Femur (tissue), 1 donor: ENCODE results near the gene EIF4E3.

ENCODE experiments used
- DNase-seq: peaks from one replicate; pipeline ENCODE4 v3.0.0-alpha.2; 2017

EIF4E3 gene

GRCh38 chr3:71722693-71723092 is 2.5 kb downstream of the EIF4E3 start:
- DNase-seq: no peak

GRCh38 chr3:71721651-71722157 is 3.5 kb downstream of the EIF4E3 start:
- DNase-seq: no peak

GRCh38 chr3:71721002-71721401 is 4.2 kb downstream of the EIF4E3 start:
- DNase-seq: no peak

GRCh38 chr3:71718072-71718471 is 7.1 kb downstream of the EIF4E3 start:
- DNase-seq: no peak

GRCh38 chr3:71714595-71714994 is 10.6 kb downstream of the EIF4E3 start:
- no peak for DNase-seq

- DNase-seq: no peak
Observed at GRCh38 chr3:71713041-71713440, 12.2 kb downstream of the EIF4E3 start.

GRCh38 chr3:71710906-71711494 is 14.2 kb downstream of the EIF4E3 start:
- no peak for DNase-seq

GRCh38 chr3:71709908-71710511 is 15.2 kb downstream of the EIF4E3 start:
- no peak for DNase-seq

GRCh38 chr3:71708476-71709105 is 16.6 kb downstream of the EIF4E3 start:
- DNase-seq: no peak

- DNase-seq: no peak
Observed at GRCh38 chr3:71707595-71707994, 17.6 kb downstream of the EIF4E3 start.

GRCh38 chr3:71705681-71706080 is 19.5 kb downstream of the EIF4E3 start:
- DNase-seq: no peak

GRCh38 chr3:71704915-71705314 is 20.3 kb downstream of the EIF4E3 start:
- DNase-seq: no peak

- no peak for DNase-seq
Observed at GRCh38 chr3:71703797-71704196, 21.4 kb downstream of the EIF4E3 start.

GRCh38 chr3:71702131-71703024 is 22.8 kb downstream of the EIF4E3 start:
- DNase-seq: no peak

GRCh38 chr3:71701251-71701762 is 23.9 kb downstream of the EIF4E3 start:
- no peak for DNase-seq

GRCh38 chr3:71695000-71695482 is 30.2 kb downstream of the EIF4E3 start:
- DNase-seq: no peak

- no peak for DNase-seq
Observed at GRCh38 chr3:71694358-71694999, 30.7 kb downstream of the EIF4E3 start.

- DNase-seq: no peak
Observed at GRCh38 chr3:71693641-71694040, 31.6 kb downstream of the EIF4E3 start.

GRCh38 chr3:71692139-71692538 is 33.1 kb downstream of the EIF4E3 start:
- no peak for DNase-seq

- DNase-seq: no peak
Observed at GRCh38 chr3:71690341-71690841, 34.8 kb downstream of the EIF4E3 start.

- no peak for DNase-seq
Observed at GRCh38 chr3:71689291-71689690, 35.9 kb downstream of the EIF4E3 start.

- DNase-seq: no peak
Observed at GRCh38 chr3:71688121-71688520, 37.1 kb downstream of the EIF4E3 start.
